T-cell (primary cell): ENCODE results near the gene MRPS21. TPM values are rescaled to one million over a fixed set of nuclear protein-coding genes. Genes with fewer than 3 reads are reported as not detected.

Source experiments
- ATAC-seq, 4 experiments: fragments of 200-7000 bp in 3 of 4; fragments of 150-1000 bp in 1 of 4; cut with Tn5 transposase; replicated peaks in 1 of 4; 1 replicate in 3 of 4; 2 replicates in 1 of 4; pipeline ENCODE4 v1.10.0; 2021; ENCODE audit warnings: moderate library complexity in 3 of 4, mild to moderate bottlenecking in 2 of 4, moderate number of reproducible peaks in 1 of 4
- CTCF ChIA-PET, 2 donors: fragments of 300-600 bp; sonication (Branson Sonifier 250); formaldehyde crosslinking; loops; one replicate each; lab custom pipeline; 2022; ENCODE audit warnings: antibody characterized with exemption in 2 of 2; lab: Charles Lee
- POLR2A ChIA-PET, 2 donors: fragments of 300-600 bp; sonication (Branson Sonifier 250); formaldehyde crosslinking; loops; one replicate each; lab custom pipeline; 2022; ENCODE audit warnings: antibody characterized with exemption in 2 of 2; lab: Charles Lee
- DNase-seq, 35 experiments: peaks; one replicate each; pipeline versions ENCODE4 v3.0.0 to v3.0.0-alpha.2; 2013 to 2023
- H3K27ac ChIP-seq: one replicate; pipeline ENCODE4 v1.5.1; 2013; ENCODE audit warnings: low read length
- H3K27me3 ChIP-seq, 2 experiments: replicated peaks in 1 of 2; 1 replicate in 1 of 2; 2 replicates in 1 of 2; pipeline versions ENCODE4 v1.6.1 to v1.7.0; 2013; ENCODE audit warnings: low read length in 1 of 2, mixed read lengths in 1 of 2; ENCODE audit not compliant: control insufficient read depth in 2 of 2, insufficient read depth in 2 of 2; ENCODE audit errors: extremely low read depth in 1 of 2
- H3K36me3 ChIP-seq, 2 donors: 1 replicate in 1 of 2; 2 replicates in 1 of 2; pipeline versions ENCODE4 v1.6.1 to v1.7.0; 2013; ENCODE audit warnings: low read length in 1 of 2; ENCODE audit not compliant: control insufficient read depth in 2 of 2, insufficient read depth in 1 of 2; ENCODE audit errors: extremely low read depth in 1 of 2
- H3K4me1 ChIP-seq, 2 experiments: 1 replicate in 1 of 2; 2 replicates in 1 of 2; pipeline versions ENCODE4 v1.6.1 to v1.7.0; 2013; ENCODE audit warnings: low read length in 2 of 2, mixed read lengths in 1 of 2; ENCODE audit not compliant: insufficient read depth in 2 of 2, control insufficient read depth in 1 of 2; ENCODE audit errors: extremely low read depth in 1 of 2
- H3K4me3 ChIP-seq, 2 donors: 1 replicate in 1 of 2; 2 replicates in 1 of 2; pipeline versions ENCODE4 v1.5.1 to v1.7.0; 2013; ENCODE audit warnings: mild to moderate bottlenecking in 2 of 2, low read length in 1 of 2, moderate library complexity in 1 of 2; ENCODE audit not compliant: control insufficient read depth in 1 of 2; ENCODE audit errors: extremely low read depth in 1 of 2
- H3K9me3 ChIP-seq: 2 replicates; pipeline ENCODE4 v1.7.0; 2013
- H3K27ac Mint-ChIP-seq, 2 donors: one replicate each; pipeline ENCODE4 v1.8.0; 2020 to 2021; ENCODE audit warnings: mild to moderate bottlenecking in 2 of 2, mixed read lengths in 2 of 2
- H3K27me3 Mint-ChIP-seq, 2 donors: one replicate each; pipeline ENCODE4 v1.8.0; 2021 to 2022; ENCODE audit warnings: mixed read lengths in 2 of 2
- H3K36me3 Mint-ChIP-seq: one replicate; pipeline ENCODE4 v1.8.0; 2021; ENCODE audit warnings: mixed read lengths
- H3K4me1 Mint-ChIP-seq, 3 donors: one replicate each; pipeline ENCODE4 v1.8.0; 2020 to 2022; ENCODE audit warnings: mixed read lengths in 3 of 3, mild to moderate bottlenecking in 1 of 3
- H3K4me3 Mint-ChIP-seq, 3 donors: one replicate each; pipeline ENCODE4 v1.8.0; 2020 to 2022; ENCODE audit warnings: mild to moderate bottlenecking in 3 of 3, mixed read lengths in 3 of 3, moderate library complexity in 3 of 3
- H3K9me3 Mint-ChIP-seq, 3 donors: one replicate each; pipeline ENCODE4 v1.8.0; 2020 to 2022; ENCODE audit warnings: mixed read lengths in 3 of 3
- WGBS: methylation state at CpG from one replicate; pipeline ENCODE4 v1.1.5; 2013; ENCODE audit warnings: missing lambda C conversion rate; ENCODE audit not compliant: insufficient coverage; 5-methylcytosine and 5-hydroxymethylcytosine counted together
- total RNA-seq, 35 experiments: library from RNA in 6 of 35; stranded (reverse) in 6 of 35; fragments of 120-200 nt in 1 of 35; gene quantifications; one replicate each; pipeline versions ENCODE4 v1.2.1 to v1.2.4 and lab custom pipeline; 2013 to 2026

The MRPS21 gene
- total RNA-seq, 5 donors from 2014 or later (not counting 1 experiment from before 2014, with no cell fraction given) = 51.9 to 75.0 (median 66.8) TPM

GRCh38 chr1:150267896-150268295, 25.8 kb upstream of the MRPS21 start:
- Histone ChIP-seq H3K9me3 (no peaks in the 10 kb centered on the region), H3K4me1 (peaks cover 13 to 29% of the 10 kb centered on the region in 2 experiments), H3K4me3 (peak overlapping the region; percentile 71 to 90), H3K27ac (peak overlapping the region; percentile 95), H3K36me3 (peaks cover 13 to 32% of the 10 kb centered on the region in 2 donors), H3K27me3 (no peaks in the 10 kb centered on the region)
- DNase-seq (no peak), ATAC-seq (no peak)
- ChIA-PET POLR2A (no interaction called here), CTCF (no interaction called here)
- Mint-ChIP-seq H3K27ac (peak overlapping the region; percentile 98 to 99), H3K4me1 (peaks cover 29 to 37% (median 30%) of the 10 kb centered on the region in 3 donors), H3K27me3 (no peaks in the 10 kb centered on the region), H3K9me3 (no peaks in the 10 kb centered on the region), H3K36me3 (peaks cover 27% of the 10 kb centered on the region), H3K4me3 (peak overlapping the region; percentile 97 to 99 (median 99))
- whole genome bisulfite sequencing = 34% methylated on average over 6 of the region's 6 CpGs

- WGBS = 0% methylated on average over 16 of the region's 21 CpGs
- ChIA-PET POLR2A (no interaction called here), CTCF (interaction anchor here in 1 of 2 donors (1.8 kb wide), 1 partner anchor 12 kb away, joined by 6 read pairs; no protein-coding TSS in a partner anchor)
- Mint-ChIP-seq H3K36me3 (peaks cover 30% of the 10 kb centered on the region), H3K4me3 (peak overlapping the region; percentile 97 to 99 (median 99)), H3K4me1 (peaks cover 29 to 37% (median 30%) of the 10 kb centered on the region in 3 donors), H3K27me3 (no peaks in the 10 kb centered on the region), H3K27ac (peak overlapping the region; percentile 98 to 99), H3K9me3 (no peaks in the 10 kb centered on the region)
- peak overlapping the region; percentile 71 to 90 for H3K4me3 ChIP-seq
- DNase-seq (peak in 34 of 35 experiments; percentile 11 to 63 (median 34)), ATAC-seq (peak; percentile 47 to 65 (median 52))
- H3K27me3 ChIP-seq = no peaks in the 10 kb centered on the region
- no peaks in the 10 kb centered on the region for H3K9me3 ChIP-seq
- peaks cover 13 to 32% of the 10 kb centered on the region in 2 donors for H3K36me3 ChIP-seq
- peaks cover 13 to 29% of the 10 kb centered on the region in 2 experiments for H3K4me1 ChIP-seq
- H3K27ac ChIP-seq = peak overlapping the region; percentile 95
These were observed 25.3 kb upstream of the MRPS21 start for GRCh38 chr1:150268340-150268704.

- Histone ChIP-seq H3K4me3 (peak within 1 kb of the TSS; percentile 71 to 90), H3K9me3 (no peaks in the 10 kb centered on the region), H3K36me3 (peaks cover 13 to 33% of the 10 kb centered on the region in 2 donors), H3K4me1 (peaks cover 13 to 29% of the 10 kb centered on the region in 2 experiments), H3K27me3 (no peaks in the 10 kb centered on the region), H3K27ac (peak within 1 kb of the TSS; percentile 95)
- H3K4me1 Mint-ChIP-seq = peaks cover 29 to 37% (median 30%) of the 10 kb centered on the region in 3 donors
- DNase-seq (peak; percentile 81 to 93 (median 86)), ATAC-seq (peak; percentile 95 to 97 (median 96))
- ChIA-PET CTCF (interaction anchor here in 1 of 2 donors (0.6 to 1.8 kb wide), 3 partner anchors 13 to 166 kb away, joined by 4 to 6 read pairs (median 5); no protein-coding TSS in a partner anchor), POLR2A (interaction anchor here in 1 of 2 donors (0.5 to 0.7 kb wide), 3 partner anchors 78 to 424 kb away, joined by 3 to 5 read pairs (median 4); no protein-coding TSS in a partner anchor)
- H3K27me3 Mint-ChIP-seq = no peaks in the 10 kb centered on the region
- H3K9me3 Mint-ChIP-seq = no peaks in the 10 kb centered on the region
- peaks cover 34% of the 10 kb centered on the region for H3K36me3 Mint-ChIP-seq
- WGBS = under 1% methylated on average over 38 of the region's 49 CpGs
- H3K4me3 Mint-ChIP-seq = peak within 1 kb of the TSS; percentile 97 to 99 (median 99)
- H3K27ac Mint-ChIP-seq = peak within 1 kb of the TSS; percentile 98 to 99
These were observed 24.8 kb upstream of the MRPS21 start, which contains the start of gene APH1A for GRCh38 chr1:150268705-150269403. APH1A (minus strand) TSS chr1:150269016; CDS start chr1:150268810, 206 bp downstream.

- H3K4me1 ChIP-seq = peaks cover 13 to 29% of the 10 kb centered on the region in 2 experiments
- H3K36me3 Mint-ChIP-seq = peaks cover 35% of the 10 kb centered on the region
These were observed 24.2 kb upstream of the MRPS21 start for GRCh38 chr1:150269451-150269850.

GRCh38 chr1:150271291-150271959, 22.2 kb upstream of the MRPS21 start:
- ChIA-PET CTCF (interaction anchor here in 1 of 2 donors (1.6 kb wide), 1 partner anchor 10 kb away, joined by 5 read pairs; no protein-coding TSS in a partner anchor), POLR2A (interaction anchor here in 1 of 2 donors (0.6 kb wide), 1 partner anchor 23 kb away, joined by 7 read pairs; no protein-coding TSS in a partner anchor)
- Histone ChIP-seq H3K27ac (no peak overlapping the region), H3K27me3 (no peaks in the 10 kb centered on the region), H3K4me3 (no peak overlapping the region), H3K4me1 (peaks cover 13 to 29% of the 10 kb centered on the region in 2 experiments), H3K36me3 (peaks cover 2 to 18% of the 10 kb centered on the region in 2 donors), H3K9me3 (no peaks in the 10 kb centered on the region)
- DNase-seq = no peak
- no peak for ATAC-seq
- Mint-ChIP-seq H3K4me3 (no peak overlapping the region), H3K27me3 (no peaks in the 10 kb centered on the region), H3K9me3 (no peaks in the 10 kb centered on the region), H3K36me3 (peaks cover 25% of the 10 kb centered on the region), H3K4me1 (peaks cover 29 to 37% (median 30%) of the 10 kb centered on the region in 3 donors), H3K27ac (no peak overlapping the region)
- 95% methylated on average over 2 of the region's 7 CpGs for WGBS

More at GRCh38 chr1:150269451-150269850, 24.2 kb upstream of the MRPS21 start:
- ATAC-seq (no peak), DNase-seq (no peak)
- H3K27me3 ChIP-seq = no peaks in the 10 kb centered on the region
- no peaks in the 10 kb centered on the region for H3K9me3 ChIP-seq
- H3K4me3 ChIP-seq = peak overlapping the region in 1 of 2 donors; percentile 90
- ChIA-PET POLR2A (interaction anchor here in 1 of 2 donors (0.5 to 0.7 kb wide), 3 partner anchors 78 to 425 kb away, joined by 3 to 5 read pairs (median 4); no protein-coding TSS in a partner anchor), CTCF (interaction anchor here in 1 of 2 donors (0.6 to 1.8 kb wide), 3 partner anchors 12 to 167 kb away, joined by 4 to 6 read pairs (median 5); no protein-coding TSS in a partner anchor)
- no peaks in the 10 kb centered on the region for H3K27me3 Mint-ChIP-seq
- no peaks in the 10 kb centered on the region for H3K9me3 Mint-ChIP-seq
- H3K36me3 ChIP-seq = peaks cover 13 to 33% of the 10 kb centered on the region in 2 donors
- peak overlapping the region; percentile 97 to 99 (median 99) for H3K4me3 Mint-ChIP-seq
- peaks cover 29 to 37% (median 30%) of the 10 kb centered on the region in 3 donors for H3K4me1 Mint-ChIP-seq
- WGBS = 0% methylated on average over 1 of the region's 10 CpGs
- peak overlapping the region; percentile 95 for H3K27ac ChIP-seq
- H3K27ac Mint-ChIP-seq = peak overlapping the region; percentile 98 to 99
